ENCODE data around the gene ATP5PO.

The ATP5PO gene, protein sequence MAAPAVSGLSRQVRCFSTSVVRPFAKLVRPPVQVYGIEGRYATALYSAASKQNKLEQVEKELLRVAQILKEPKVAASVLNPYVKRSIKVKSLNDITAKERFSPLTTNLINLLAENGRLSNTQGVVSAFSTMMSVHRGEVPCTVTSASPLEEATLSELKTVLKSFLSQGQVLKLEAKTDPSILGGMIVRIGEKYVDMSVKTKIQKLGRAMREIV

DNA sequence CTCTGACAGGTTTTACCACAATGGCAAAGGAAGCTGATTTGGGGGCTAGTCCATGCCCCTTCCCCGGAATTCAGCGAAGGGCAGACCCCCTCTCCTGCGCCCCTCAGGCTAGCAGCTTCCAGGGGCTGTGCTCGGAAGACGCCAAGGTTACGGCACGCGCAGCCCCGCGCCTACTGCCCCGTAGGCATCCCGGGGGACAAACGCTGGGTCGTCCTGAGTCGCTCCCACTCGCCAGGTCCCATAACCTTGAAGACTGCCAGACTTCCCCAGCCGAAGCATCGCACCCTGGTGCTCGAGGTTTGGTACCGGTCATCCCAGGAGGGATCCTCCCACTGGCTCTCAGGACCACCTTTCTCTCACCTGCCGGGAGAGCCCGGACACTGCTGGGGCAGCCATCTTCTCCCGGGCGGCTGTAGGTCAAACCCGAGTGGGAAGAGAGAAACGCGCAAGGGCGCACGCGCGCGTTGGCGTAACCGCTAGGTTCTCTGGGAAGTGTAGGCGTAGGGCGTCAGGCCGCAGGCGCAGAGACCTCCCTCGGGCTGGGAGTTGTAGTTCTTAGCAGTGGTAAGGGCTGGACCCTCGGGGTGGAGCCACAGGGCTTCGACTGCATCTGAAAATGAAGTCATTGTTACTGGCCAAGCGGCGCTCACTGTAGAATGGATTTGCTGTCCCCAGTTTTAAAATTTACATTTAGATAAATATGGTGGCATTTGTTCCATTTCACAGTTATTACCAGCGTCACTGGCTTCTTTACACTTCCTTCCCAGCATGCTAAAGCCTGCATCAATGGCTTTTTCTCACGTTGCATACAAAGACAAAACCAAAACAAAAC lies at the start of gene ATP5PO:
TSS of gene ATP5PO (minus strand) at position 437 of the 832 bp plus-strand sequence. CDS start at position 396, 41 bp downstream.
- peak; percentile 95 to 96 for DNase-seq (ENCODE audit: low read depth in 2 of 2)

DNA sequence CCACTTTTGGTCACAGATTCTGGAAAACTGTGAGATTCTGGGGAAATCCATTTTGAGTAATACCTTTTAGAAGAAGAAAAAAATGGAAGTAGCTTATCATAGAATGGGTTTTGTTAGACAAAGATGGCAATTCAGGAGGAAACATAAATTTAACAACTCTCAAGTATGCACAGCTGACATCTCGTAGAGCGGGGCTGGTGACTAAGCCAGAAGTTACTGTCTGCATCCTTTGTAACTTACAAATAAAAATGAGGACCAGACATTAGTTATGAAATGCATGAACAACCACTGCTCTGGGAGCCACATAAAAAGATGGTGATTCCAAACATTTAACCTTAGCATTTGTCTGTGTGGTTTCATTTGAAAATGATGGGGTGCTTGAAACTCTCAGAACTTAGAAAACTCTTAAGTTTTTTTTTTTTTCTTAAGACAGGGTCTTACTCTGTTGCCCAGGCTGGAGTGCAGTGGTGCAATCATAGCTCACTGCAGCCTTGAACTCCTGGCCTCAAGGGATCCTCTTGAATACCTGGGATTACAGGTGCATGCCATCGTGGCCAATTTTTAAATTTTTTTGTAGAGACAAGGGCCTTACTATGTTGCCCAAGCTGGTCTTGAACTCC lies 49.2 kb upstream of the ATP5PO start:
- DNase-seq (ENCODE audit: low read depth in 2 of 2) = no peak

DNA sequence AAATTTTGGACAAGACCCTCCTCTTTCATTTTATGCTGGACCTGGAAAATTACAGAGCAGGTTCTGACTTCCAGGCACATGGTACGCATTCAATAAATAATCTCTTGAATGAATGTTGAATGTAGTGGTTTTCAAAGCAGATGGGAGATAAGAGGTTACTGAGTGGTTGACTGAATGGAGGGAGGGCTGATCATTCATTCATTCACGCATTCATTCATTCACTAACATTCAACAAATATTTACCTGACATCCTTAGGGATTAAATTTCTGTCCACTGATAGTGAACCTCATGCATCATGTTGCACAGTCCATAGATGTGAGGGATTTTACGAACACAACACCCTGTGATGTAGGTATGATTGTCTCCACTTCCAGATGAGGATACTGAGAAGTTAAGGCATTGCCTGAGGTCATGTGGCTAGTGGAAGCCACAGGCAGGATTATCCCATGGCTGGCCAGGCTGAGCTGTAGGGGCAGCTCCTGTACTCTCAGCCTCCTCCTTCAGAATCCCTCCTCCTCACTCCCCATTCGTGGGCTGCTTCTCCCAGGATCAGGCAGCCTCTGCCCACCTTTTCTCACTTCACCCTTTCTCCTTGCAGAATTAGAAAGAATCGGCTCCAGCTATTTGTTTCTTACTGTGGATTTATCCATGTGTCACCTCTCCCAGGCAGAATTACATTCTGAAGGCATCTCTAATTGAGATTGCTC lies 48.4 kb upstream of the ATP5PO start:
- no peak for DNase-seq (ENCODE audit: low read depth in 2 of 2)

DNA sequence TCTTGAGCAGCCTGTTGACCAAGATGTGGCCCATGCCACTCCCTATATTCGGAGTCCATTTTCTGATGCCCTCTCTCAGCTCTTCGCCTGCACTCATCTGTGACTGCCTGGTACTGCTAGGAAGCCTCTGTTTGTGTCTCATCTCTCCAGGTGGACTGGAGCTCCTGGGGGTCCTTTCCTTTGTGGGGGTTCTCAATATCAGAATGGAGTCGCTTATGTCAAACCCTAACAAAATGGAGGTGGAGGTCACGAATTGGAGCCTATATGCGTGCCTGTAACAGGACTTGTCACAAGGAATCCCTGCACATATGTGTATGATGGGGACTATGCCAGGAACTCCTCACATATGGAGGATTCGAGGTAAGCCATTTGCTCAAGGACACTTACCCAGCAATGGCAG lies 46.7 kb upstream of the ATP5PO start:
- DNase-seq (ENCODE audit: low read depth in 2 of 2) = no peak

DNA sequence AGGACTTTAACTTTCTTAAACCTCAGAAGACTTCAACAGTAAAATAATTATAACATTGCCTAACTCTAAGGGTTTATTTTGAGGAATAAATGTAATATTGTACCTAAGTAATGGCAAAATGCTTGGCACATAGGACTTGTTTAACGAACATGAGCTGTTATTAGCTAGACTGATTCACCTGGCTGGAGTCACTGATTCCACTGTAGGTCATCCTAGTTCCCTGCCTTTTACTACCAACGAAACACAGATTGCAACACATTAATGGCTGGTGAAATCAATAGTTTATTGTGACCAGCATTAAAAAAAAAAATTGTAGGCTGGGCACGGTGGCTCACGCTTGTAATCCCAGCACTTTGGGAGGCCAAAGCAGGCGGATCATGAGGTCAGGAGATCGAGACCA lies 45.5 kb upstream of the ATP5PO start:
- no peak for DNase-seq (ENCODE audit: low read depth in 2 of 2)

DNA sequence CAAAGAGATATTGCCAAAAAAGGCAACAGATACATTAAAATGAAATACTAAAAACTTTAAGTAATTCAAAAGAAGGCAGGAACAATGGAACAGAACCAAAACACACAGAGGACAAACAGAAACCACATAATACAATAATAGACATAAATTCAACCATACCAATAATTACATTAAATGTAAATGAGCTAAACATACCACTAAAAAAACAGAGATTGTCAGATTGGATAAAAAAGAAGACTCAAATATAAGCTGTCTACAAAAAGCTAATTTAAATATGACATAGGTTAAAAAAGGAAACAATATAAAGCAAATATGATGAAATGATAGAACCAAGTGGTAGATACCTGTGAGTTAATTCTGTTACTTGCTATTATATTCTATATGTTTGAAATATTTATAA lies 44.1 kb upstream of the ATP5PO start:
- no peak for DNase-seq (ENCODE audit: low read depth in 2 of 2)

DNA sequence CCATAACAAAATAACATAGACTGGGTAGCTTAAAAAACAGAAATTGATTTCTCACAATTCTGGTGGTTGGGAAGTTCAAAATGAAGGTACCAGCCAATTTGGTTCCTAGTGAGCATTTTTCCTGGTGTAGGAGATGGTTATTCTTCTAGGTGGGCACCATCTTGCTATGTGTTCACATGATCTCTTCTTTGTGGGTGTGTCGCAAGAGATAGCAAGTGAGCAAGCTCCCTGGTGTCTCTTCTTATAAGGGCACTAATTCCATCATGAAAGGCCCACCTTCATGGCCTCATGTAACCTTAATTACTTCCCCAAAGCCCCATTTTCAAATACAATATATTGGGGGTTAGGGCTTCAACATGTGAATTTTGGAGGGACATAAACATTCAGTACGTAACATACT lies 38.8 kb upstream of the ATP5PO start:
- DNase-seq (ENCODE audit: low read depth in 2 of 2) = no peak

DNA sequence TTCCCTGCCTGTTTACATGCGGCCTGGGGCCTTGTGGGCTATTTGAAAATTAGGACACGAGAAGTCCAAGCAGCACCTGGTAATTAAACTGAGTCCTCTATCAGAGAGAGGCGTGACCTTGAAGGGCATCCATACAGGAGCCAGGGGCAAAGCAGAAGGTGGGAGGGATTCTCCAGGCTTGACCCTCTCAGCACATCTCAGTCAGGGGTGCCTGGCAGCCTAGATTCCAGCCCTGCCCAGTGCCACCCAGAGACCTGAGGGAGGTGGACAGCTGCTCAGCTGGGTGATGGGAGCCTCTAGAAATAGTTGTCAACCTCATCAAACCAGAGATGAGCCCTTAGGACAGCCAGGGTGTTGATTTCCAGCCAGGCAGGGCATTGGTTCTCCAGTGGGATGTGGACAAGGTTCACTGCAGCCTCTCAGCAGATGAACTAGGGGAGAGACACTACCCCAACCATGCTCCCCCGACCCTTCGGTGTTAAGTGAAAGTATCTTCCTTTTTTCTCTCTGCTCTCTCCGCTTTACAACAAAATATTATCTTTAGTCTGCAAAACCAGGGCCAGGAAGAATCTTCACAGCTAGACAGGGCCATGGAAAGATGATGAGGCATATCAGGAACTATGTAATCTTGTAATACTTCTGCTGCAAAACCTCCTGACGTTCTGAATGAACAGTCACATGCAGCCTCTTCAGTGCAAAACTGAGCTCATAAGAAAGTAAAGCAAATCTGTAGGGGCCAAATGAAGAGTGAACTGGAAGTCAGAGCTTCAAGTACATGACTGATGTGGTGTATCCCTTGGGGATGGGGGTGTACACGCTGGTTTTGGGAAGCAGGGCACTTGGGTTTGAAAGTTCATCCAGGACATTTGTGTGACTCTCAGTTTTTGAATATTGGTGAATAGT lies 35.9 kb upstream of the ATP5PO start:
- DNase-seq (ENCODE audit: low read depth in 2 of 2) = no peak

DNA sequence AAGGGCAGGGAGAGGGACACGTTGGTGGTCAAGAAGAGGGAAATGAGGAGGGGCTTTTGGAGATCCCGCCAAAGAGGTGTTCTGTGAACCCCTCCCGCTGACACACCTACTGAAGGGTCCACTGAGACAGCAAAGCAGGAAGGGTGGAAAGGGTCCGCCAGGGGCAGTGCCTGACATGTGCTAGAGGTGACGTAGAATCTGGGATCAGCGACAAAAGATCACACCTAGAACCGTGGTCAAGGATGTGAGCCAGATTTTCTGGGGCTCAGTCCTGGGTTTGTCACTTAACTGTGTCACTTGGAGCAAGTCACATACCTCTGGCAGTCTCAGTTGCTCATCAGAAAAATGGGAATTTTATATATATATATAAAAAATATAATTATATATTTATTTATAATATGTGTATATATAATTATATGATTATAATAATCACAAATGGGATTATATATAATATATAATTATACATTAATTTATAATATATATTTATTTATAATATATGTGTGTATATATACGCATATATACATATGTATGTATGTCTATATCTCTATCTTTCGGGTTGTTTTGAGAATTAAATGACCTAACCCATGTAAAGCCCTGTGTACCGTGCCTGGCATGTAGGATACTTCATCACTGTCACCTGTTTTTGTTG lies 35.0 kb upstream of the ATP5PO start:
- no peak for DNase-seq (ENCODE audit: low read depth in 2 of 2)

DNA sequence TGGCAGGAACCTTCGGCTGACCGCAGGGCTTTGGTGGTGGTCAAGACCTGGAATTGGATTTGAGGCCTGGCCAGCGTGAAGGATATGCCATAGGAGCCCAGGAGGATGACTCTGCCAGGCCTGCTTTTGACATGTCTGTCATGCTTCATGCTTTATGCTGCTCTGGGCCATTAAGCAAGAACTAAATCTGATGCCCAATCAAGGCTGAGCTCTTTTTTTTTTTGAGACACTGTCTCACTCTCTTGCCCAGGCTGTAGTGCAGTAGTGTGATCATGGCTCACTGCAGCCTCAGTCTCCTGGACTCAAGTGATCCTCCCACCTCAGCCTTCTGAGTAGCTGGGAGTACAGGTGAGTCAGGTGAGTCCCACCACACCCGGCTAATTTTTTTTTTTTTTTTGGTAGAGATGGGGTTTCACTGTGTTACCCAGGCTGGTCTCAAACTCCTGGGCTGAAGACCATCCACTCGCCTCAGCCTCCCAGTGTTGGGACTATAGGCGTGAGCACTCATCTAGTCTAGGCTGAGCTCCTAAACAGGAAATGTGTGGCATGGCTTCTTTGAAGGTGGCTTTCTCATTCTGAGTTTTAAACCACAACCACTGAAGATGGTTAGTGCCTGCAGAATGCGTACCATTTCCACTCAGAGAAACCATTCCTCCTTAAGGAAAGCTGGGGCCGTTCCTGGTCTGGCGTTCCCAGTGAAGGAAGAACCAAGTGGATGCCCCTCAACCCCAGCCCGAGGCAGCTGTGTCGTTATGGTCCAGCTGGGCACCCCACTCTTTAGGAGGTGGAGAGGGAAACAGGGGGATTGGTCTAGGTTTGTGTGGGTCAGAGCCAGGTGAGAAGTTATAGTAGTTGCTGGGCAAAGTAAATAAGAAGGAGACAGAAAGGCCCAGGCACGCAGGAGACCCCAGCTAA lies 34.2 kb upstream of the ATP5PO start:
- peak in 1 of 2 donors; percentile 27 for DNase-seq (ENCODE audit: low read depth in 2 of 2)

DNA sequence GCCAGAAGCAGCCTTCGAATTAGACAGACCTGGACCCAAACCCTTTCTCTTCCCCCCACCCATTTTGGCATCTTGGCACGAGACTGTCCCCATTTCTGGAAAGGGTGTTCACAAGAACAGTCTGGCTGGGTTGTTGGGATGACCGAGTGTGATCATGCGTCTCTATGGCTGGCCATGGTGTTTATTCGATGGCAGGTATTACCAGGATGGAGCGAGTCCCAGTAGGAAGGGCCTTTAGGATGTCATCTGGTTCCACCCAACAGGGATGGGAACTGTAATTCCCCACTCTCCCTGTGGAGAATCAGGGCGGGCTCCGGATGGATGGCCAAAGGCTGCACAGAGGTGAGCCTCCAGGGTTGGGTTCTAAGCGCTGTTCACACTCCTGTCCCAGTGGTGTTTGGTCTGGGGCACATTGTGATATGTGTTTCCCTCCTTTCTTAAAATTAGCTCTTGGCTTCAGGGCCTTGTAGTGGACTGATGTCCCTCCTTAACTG lies 33.4 kb upstream of the ATP5PO start:
- no peak for DNase-seq (ENCODE audit: low read depth in 2 of 2)

DNA sequence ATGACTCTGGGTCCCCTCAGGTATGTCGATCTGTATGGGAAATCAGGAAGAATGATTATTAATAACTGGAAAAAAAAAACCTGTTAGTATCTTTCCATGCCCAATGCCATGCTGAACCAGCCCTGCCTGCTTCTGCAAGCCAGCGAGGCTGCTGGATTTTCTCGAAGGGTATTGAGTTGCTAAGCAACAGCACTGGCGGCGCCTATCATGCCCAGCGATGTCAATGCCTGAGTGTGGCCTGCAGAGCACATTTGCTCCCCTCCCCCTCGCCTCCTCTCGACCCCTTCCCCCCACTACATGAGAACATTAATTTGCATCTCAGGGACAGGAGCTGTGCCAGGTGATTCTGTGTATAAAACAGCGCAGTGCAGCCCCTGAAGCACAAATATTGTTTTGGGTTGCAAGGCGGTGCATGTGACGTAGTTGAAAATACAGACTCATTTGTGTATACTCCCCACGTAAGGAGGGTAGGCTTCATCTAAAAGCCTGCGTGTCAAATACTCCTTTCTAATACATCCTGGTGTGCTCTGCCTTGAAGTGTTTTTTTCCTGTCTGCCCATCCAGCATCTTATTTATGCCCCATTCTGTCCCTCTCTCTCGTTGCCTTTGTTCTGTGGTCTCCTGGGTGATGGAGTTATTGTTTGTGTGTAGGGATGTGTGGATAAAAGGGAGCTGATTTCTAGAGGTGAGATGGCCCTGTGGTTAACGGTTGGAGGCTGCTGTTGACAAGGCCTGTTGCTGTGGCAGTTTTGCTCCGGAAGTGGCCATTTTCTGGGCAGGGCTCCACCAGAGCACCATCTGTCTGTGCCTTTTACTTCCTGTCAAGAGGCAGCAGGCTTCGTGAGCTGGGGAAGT lies 32.7 kb upstream of the ATP5PO start:
- peak; percentile 49 to 62 for DNase-seq (ENCODE audit: low read depth in 2 of 2)

DNA sequence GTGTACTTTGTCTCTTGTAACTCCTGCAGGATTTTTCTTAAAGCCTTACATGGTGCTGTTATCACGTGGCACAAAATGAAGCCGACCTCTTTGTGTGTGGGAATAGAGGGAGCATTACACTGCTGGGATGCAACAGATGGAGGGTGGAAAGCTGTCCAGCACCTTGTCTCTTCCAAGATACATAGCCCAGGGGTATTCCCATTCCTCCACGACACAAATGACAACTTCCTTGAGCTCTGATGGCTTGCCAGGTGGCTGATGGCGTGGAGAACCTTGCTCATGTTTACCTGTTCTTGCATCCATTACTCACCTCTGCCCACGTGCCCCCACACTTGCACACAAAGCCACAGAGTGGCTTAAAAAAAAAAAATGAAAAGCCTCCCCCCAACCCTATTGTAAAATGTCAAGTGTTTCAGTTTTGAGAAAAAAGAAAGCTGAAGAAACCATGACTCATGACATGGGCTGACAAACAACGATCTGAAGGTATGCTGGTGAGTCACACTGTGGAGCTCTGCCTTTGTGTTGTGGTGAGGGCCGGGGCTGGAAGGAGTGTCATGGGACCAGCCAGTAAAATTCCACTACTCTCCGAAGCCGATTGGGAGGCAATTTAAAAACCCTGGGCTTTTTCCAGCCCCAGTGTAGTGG lies 32.0 kb upstream of the ATP5PO start:
- DNase-seq (ENCODE audit: low read depth in 2 of 2) = peak; percentile 62 to 77

DNA sequence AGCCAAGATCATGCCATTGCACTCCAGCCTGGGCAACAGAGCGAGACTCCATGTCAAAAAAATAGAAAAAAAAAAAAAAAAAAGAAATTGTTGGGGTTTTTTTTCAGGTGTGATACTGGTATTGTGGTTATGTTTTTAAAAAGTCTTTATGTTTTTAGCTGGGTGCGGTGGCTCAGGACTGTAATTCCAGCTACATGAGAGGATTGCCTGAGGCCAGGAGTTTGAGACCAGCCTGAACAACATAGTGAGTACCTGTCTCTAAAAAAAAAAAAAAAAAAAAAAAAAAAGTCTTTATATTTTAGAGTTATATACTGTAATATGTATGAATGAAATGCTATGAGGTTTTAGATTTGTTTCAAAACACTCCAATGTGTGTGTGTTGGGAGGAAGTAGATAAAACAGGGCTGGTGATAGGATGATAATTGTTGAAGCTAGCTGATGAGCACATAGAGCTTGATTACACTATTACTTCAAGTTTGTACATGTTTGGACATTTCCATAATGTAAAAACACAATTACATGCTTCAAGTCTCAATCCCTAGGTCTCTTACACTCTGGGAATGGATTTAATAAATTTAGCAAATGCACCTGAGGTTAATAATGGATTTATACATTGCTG lies 30.2 kb upstream of the ATP5PO start:
- no peak for DNase-seq (ENCODE audit: low read depth in 2 of 2)

DNA sequence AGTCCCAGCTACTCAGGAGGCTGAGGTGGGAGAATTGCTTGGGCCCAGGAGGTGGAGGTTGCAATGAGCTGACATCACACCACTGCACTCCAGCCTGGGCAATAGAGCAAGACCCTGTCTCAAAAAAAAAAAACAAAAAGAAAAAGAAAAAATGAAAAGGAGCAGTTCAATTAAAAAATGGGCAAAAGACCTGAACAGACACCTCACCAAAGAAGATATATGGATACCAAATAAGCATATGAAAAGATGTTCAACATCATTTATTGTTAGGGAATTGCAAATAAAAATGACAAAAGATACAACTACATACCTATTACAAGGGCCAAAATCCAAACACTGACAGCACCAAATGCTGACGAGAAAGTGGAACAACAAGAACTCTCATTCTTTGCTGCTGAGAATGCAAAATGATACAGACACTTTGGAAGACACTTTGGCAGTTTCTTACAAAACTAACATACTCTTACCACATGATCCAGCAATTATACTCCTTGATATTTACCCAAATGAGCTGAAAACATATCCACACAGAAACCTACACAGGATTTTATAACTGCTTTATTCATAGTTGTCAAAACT lies 28.7 kb upstream of the ATP5PO start:
- no peak for DNase-seq (ENCODE audit: low read depth in 2 of 2)

DNA sequence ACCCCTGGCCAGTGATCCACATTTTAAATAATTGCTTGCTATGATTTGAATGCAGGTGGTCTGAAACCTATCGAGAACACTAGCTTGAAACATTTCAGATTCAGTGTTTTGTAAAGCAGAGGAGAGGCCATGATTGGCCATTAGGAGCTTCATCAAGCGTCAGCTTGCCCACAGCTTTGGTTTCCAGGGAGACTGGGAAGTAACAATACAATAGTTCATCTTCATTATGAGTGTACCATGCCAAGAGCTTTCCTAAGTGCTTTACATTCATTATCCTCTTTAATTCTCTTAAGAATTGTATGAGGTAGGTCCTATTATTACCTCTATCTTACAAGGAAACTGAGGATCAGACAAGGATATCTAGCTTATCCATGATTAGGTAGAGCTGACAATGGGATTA lies 27.7 kb upstream of the ATP5PO start:
- DNase-seq (ENCODE audit: low read depth in 2 of 2) = no peak

DNA sequence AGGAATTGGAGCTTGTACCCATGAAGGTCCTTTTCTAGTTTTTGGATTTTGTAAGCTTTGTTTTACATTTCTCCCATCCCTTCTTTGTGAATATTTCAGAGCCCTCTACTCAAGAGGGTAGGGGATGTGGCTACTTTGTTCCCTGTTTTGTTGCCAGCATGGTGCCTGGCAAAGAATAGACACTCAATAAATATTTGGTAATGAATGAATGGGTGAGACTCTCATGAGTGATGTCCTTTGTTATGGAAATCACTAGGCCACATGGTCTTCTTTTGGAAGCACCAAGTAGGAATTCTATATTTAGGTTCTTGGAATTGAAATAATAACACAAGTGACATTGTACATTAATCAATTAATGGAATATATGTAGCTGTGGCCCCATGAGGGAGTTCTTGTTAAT lies 26.8 kb upstream of the ATP5PO start:
- no peak for DNase-seq (ENCODE audit: low read depth in 2 of 2)

Data from stimulated activated CD8-positive, alpha-beta memory T cell treated with anti-CD3 and anti-CD28 coated beads, Interleukin-15, amount 100 ng/mL, for 4 hours (primary cell).